HK-2 (cell line): Measurements from ENCODE around the gene SPG7.

Source experiments
- DNase-seq: peaks from one replicate; pipeline ENCODE4 v3.0.0-alpha.2; 2018; ENCODE audit not compliant: unreplicated experiment

SPG7 gene

DNA sequence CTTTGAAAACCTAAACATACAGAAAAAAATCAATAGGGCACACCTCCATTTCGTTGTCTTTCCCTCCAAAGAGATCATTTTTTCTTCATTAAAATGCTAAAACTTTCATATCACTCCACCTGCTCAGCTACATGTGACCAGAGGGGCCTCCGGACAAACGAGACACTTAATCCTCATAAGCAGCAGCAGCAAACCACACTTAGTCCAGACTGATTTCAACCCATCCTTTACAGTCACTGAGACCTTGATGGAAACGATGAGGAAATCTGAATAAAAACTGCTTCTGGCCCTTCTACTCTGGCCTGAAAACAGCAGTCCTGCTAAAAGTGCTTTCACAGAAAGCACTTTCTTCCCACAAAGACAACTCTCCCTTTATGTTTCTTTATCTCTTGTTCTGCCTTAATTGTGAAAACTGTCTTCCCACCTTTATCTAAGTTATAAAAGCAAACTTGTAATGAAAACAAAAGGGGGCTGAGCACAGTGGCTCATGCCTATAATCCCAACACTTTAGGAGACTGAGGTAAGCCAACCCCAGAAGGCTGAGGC lies 22.4 kb upstream of the SPG7 start:
- DNase-seq, result no peak

DNA sequence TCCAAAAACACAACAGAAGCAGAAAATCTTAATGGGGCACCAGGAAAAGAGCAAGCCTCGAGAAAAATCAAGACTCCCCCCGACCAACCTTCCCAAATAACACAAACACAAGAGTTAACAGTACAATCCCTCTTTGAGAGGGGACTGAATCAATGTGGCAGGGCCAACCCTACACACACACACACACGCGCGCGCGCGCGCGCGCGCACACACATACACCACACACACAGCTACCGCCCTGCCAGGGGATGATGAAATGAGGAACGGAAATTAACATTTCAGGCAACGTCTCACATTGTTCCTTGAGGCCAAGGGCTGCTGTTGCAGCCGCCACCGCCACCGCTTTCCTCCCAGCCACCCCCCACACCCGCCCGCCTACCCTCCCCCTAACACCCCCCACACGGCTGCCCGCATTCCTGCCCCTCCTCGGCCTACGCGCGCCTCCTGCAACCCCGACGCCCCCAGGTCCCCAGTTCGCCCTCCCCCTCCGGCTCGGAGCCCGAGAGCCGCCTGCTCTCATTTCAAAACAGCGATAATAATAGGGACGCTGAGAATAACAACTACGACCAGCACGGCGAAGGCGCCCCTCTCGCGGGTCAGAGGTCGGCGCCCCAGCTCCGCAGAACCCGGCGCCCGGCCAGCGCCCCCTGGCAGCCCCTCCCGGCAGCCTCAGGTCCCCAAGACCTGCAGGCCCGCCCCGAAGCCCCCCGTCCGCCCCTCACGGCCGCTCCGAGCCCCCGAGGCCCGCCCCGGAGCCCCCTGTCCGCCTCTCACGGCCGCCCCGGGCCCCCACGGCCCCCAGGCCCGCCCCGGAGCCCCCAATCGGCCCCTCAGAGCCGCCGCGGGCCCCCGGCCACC lies 18.9 kb upstream of the SPG7 start:
- DNase-seq, result peak; percentile 80

- no peak for DNase-seq
These were observed 18.2 kb upstream of the SPG7 start for GRCh38 chr16:89489898-89490438.

DNA sequence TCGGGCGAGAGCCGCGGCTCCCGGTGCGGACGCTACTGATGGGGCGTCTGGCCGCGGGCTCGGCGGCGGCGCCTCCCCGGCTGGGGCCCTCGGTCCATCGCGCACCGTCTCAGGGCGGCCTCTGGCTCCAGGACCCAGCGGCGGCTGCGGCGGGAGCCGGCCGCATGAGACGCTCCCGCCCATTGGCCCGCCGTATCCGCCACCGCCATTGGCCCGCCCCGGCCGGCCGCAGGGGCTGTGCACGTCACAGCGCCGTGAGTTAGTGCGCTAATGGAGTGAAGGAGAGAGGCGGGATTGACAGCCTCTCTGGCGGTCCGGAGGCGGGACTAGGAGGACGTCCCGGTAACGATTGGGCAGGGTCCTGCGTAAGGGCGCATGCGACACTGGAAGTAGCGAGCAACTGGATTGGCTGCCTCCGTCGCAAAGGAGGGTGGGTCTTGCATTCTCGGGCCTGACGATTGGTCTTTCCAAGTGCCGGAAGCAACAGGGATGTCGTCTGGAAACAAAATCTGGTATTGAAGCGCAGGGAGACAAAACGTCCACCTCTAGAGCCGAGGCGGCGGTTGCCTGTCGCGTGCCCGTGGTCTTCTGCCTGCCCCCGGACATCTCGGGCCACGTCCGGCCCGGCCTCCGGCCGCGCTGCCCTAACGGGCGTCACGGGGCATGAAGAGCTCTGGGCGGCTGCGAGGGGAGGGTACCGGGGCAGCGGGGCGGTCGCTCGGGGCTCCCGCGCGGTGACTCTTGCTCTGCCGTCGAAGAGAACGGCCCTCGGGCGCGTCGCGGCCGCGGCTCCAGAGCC lies 17.6 kb upstream of the SPG7 start, which contains the start of gene ANKRD11:
Gene ANKRD11, minus strand, starts transcription at position 123 of the 799 bp plus-strand sequence. CDS start 173,542 bp downstream, outside the sequence.
- peak; percentile 99 for DNase-seq

DNA sequence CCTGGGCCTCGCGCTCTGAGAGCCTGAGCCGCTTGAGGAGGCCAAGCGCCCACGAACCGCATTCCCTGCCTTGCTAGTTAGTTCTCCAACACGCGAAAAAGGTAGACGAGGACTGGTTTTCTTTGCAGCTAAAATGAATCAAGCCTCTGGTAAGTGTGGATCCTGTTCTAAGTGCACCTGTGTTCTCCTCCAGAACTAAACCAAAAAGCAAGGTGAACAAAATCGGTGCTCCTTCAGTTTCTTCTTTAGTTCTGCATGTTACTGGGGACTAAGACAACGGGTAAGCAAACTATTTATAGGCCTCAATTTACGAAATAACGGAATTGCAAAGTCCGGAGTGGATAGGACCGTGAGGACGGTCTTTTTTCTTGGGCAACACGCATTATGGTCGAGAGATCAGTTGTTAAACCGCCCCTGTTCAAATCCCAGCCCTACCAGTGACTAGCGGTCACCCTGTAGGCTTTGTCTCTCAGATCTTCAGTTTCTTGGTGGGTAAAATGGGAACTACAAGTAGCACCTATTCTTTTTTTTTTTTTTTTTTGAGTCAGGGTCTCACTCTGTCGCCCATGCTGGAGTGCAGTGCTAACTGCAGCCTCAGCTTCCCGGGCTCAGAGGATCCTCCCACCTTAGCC lies 16.8 kb upstream of the SPG7 start:
- no peak for DNase-seq

- DNase-seq, result no peak
These were observed 16.1 kb upstream of the SPG7 start for GRCh38 chr16:89491974-89492687.

DNA sequence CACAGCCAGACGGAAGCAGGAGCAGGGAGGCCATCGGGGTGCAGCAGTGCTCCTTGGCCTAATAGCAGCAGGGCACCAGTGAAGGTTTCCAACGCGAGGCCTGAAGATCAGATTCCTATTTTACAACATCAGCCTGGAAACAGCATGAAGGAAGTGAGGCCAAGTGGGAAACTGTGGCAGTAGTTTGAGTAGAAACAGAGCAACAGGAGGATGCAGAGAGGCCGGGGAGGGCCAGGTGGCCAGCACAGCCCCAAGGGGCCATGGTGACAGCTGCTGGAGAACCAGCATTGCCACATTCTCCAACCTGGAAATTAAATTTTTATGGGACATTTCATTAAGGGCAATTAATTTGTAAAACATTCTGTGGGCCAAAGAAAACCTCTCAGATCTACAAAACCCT lies 14.4 kb upstream of the SPG7 start:
- no peak for DNase-seq

- peak; percentile 51 for DNase-seq
These were observed 13.1 kb upstream of the SPG7 start for GRCh38 chr16:89495121-89495520.

- DNase-seq, result no peak
These were observed 9.4 kb upstream of the SPG7 start for GRCh38 chr16:89498839-89499238.

GRCh38 chr16:89499767-89500166 lies 8.4 kb upstream of the SPG7 start:
- no peak for DNase-seq

GRCh38 chr16:89502081-89502843 lies 5.9 kb upstream of the SPG7 start:
- DNase-seq, result peak; percentile 41

DNA sequence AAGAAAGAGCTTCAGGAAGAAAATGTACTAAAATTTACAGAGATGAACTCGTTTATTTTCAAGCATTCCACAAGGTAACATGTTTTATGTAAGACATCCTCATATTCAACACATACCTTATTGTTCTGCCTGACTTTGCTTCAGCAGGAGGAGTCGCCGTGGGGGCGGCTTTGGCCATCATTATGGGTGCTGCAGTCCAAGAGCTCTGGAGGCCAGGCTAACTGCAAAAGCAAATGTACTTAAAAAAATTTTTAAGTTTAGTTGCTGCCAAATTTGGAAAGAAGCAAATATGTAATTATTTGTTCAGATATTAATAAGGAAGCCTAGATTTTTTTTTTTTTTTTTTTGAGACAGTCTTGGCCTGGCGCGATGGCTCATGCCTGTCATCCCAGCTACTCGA lies 4.1 kb upstream of the SPG7 start:
- DNase-seq, result no peak

DNA sequence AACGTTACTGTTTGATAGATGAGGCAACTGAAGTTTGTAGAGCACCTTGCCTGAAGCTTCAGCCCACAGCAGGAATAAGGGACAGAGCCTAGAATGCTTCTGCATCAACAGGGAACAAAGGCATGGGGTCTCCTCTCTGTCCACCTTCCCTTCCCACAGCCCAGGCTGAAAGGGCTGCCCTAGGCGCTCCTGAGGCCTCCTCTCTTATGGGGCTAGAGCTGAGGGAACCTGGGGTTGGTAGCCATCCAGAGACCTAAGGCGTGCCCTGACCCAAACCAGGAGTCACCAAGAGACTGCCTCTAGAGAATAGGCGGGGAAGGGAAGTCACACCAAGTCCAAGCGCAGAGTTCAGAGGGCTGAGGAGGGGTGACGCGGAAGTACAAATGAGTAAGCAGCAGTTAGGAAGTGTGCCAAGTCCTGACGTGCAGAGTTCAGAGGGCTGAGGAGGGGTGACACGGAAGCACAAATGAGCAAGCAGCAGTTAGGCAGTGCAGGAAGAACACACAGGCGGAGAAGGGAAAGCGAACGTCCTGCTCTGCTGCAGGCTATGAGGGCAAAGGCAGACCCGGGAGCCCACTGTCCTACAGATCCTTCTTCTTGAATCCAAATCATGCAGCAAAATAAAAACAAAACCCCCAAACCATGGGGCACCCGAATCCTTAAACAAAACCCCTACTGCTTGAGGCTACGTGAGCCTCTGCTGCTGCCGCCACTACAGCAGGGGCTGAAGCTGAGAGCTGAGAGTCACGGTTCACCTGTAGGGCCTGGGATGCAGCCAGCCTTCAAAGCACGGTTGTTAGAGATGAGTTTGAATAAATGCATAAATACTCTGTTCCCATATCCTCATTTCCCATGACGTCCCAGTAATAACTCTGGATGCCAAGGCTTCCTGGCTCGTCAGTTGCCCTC lies 2.7 kb upstream of the SPG7 start:
- peak; percentile 85 for DNase-seq

DNA sequence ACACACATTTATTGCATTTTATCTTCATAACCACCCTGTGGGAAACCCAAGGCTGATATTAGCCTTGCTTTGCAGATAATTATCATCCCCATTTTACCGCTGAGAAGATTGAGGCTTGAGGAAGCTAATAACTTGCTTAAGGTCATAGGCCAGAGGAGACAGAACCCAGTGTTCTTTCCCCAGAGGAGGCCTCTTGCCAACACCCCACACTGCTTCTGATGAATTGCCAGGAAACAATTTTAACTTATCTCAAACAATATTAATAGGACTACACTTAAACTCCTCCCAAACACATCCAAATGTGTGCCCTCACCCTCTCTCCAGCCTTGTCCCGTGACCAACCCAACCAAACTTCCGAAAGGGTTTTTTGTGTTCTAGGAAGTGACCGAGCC lies 2.1 kb upstream of the SPG7 start:
- no peak for DNase-seq

GRCh38 chr16:89506791-89507191 lies 1.4 kb upstream of the SPG7 start:
- no peak for DNase-seq

GRCh38 chr16:89507214-89507833 lies 879 bp upstream of the SPG7 start:
- DNase-seq, result no peak

DNA sequence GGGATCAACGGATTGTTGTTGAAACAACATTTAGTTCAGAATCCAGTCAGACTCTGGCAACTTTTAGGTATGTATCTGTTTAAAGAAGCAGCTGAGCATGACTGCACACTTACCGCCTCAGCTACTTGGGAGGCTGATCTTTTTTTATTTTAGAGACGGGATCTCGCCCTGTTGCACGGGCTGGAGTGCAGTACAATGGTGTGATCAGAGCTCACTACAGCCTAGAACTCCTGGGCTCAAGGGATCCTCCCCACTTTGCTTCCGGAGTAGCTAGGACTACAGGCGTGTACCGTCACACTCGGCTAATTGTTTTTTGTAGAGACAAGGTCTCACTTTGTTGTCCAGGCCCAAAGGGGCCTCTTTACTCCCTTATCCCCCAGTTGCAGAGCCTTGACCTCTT lies 2.3 kb downstream of the SPG7 start:
- no peak for DNase-seq

GRCh38 chr16:89511374-89511773 lies 3.2 kb downstream of the SPG7 start:
- DNase-seq, result no peak

DNA sequence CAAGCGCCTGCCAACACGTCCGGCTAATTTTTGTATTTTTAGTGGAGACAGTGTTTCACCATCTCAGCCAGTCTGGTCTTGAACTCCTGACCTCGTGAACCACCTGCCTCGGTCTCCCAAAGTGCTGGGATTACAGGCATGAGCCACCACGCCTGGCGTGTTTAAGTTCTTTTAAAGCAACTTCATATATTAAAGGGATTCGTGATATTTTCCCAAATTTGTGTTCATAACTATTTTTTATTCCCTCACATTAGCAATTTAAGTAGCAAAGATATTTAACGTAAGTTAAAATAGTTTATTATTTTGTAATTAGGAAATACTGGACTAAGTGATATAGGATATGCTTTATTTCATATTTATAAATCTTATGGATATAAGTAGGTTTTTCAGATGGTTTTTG lies 4.2 kb downstream of the SPG7 start:
- no peak for DNase-seq
